IPS-18a (cell line): ENCODE measurements around the gene NNMT.

ENCODE experiments used
- H3K27ac ChIP-seq: one replicate; pipeline ENCODE4 v1.5.1; 2013; ENCODE audit warnings: low read length
- H3K27me3 ChIP-seq: one replicate; pipeline ENCODE4 v1.6.1; 2013; ENCODE audit warnings: mild to moderate bottlenecking, low read length; ENCODE audit not compliant: control insufficient read depth, insufficient read depth
- H3K36me3 ChIP-seq: one replicate; pipeline ENCODE4 v1.6.1; 2013; ENCODE audit warnings: low read depth, low read length; ENCODE audit not compliant: control insufficient read depth
- H3K4me1 ChIP-seq: one replicate; pipeline ENCODE4 v1.6.1; 2013; ENCODE audit warnings: low read depth, low read length; ENCODE audit not compliant: control insufficient read depth
- H3K4me3 ChIP-seq: one replicate; pipeline ENCODE4 v1.5.1; 2013; ENCODE audit warnings: low read length
- H3K9ac ChIP-seq: one replicate; pipeline ENCODE4 v1.6.1; 2013; ENCODE audit warnings: mild to moderate bottlenecking, low read length, moderate library complexity
- H3K9me3 ChIP-seq: one replicate; pipeline ENCODE4 v1.6.1; 2013; ENCODE audit warnings: low read depth, low read length; ENCODE audit not compliant: control insufficient read depth

The NNMT gene

DNA sequence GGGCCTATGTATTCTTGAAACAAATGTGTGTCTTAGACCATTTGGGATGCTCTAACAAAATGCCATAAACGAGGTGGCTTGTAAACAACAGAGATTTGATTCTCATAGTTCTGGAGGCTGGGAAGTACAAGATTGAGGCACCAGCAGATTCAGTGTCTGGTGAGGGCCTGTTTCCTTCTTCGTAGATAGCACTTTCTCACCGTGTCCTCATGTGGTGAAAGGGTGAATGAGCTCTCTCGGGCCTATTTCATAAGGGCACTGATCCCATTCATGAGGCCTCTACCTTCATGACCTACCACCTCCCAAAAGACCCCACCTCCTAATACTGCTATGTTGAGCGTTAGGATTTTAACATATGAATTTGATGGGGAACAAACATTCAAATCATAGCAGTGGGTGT is 6.4 kb upstream of the NNMT start:
- H3K27ac ChIP-seq: no peak overlapping the region
- H3K36me3 ChIP-seq: no peaks in the 10 kb centered on the region
- H3K4me3 ChIP-seq: no peak overlapping the region
- H3K9ac ChIP-seq: no peak overlapping the region
- H3K27me3 ChIP-seq: no peaks in the 10 kb centered on the region
- no peaks in the 10 kb centered on the region for H3K9me3 ChIP-seq
- H3K4me1 ChIP-seq: peaks cover 6% of the 10 kb centered on the region

- Histone ChIP-seq H3K27ac (no peak overlapping the region), H3K27me3 (no peaks in the 10 kb centered on the region), H3K9me3 (no peaks in the 10 kb centered on the region), H3K9ac (no peak overlapping the region), H3K4me3 (no peak overlapping the region), H3K4me1 (peaks cover 2% of the 10 kb centered on the region), H3K36me3 (no peaks in the 10 kb centered on the region)
These were observed 5.5 kb upstream of the NNMT start for GRCh38 chr11:114290503-114291235.

- H3K9me3 ChIP-seq: no peaks in the 10 kb centered on the region
- H3K36me3 ChIP-seq: no peaks in the 10 kb centered on the region
- H3K4me3 ChIP-seq: no peak overlapping the region
- no peaks in the 10 kb centered on the region for H3K27me3 ChIP-seq
- H3K9ac ChIP-seq: no peak overlapping the region
- H3K4me1 ChIP-seq: no peaks in the 10 kb centered on the region
- H3K27ac ChIP-seq: no peak overlapping the region
These were observed 4.8 kb upstream of the NNMT start for GRCh38 chr11:114291381-114291780.

DNA sequence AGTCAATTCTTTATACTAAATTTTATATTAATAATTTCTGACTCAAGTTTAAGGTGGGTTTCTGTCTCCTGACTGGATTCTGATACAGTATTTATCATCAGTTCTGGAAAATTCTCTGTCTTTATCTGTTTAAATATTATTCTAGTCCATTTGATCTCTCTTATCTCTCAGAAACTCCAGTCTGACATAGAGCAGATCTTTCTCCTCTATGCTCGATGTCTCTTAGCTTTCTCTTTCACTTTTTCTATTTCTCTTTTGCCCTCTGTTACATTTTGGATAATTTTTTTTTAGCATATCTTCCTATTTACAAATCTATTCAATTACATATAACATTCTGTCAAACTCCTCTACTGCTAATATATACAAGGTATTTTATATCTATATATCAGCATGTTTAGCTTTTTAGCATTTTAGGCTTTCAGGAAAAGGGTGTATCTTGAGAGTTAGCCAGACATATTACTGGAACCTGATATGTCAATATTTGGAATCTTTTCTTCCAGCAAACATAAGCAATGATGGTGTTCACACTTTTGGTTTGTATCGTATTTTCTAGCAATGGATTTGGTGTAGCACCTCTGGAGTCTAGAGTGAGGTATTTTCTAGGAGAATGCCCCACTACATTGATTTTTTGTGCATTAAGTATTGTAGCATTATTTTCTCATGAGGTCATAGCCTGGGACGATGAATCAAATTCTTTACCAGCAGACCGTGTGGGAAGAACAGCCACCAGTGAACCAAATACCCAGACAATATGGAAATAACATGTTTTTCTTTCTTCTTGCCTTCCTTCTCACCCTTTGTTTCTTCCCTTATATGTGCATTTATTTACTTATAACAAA is 4.1 kb upstream of the NNMT start:
- no peak overlapping the region for H3K4me3 ChIP-seq

DNA sequence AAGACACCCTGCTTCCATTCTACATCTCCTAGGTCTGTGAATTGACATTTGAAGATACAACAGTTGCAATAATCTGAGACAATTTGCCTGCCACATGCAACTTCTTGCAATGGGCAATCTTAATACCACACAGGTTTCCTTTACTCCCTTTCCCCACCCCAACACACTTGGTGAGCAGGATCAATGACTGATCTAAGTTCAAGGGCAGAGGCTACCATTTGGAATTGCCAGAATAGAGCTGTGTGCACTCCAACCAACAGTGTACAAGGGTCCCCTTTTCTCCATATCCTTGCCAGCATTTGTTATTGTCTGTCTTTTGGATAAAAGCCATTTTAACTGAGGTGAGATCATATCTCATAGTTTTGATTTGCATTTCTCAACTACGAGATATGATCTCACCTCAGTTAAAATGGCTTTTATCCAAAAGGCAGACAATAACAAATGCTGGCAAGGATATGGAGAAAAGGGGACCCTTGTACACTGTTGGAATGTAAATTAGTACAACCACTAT is 2.9 kb upstream of the NNMT start:
- Histone ChIP-seq H3K27ac (no peak overlapping the region), H3K4me1 (no peaks in the 10 kb centered on the region), H3K27me3 (no peaks in the 10 kb centered on the region), H3K36me3 (no peaks in the 10 kb centered on the region), H3K9ac (no peak overlapping the region), H3K4me3 (no peak overlapping the region), H3K9me3 (no peaks in the 10 kb centered on the region)

More for the DNA sequence above, 4.1 kb upstream of the NNMT start:
- Histone ChIP-seq H3K27ac (no peak overlapping the region), H3K9ac (no peak overlapping the region), H3K36me3 (no peaks in the 10 kb centered on the region), H3K9me3 (no peaks in the 10 kb centered on the region), H3K27me3 (no peaks in the 10 kb centered on the region), H3K4me1 (no peaks in the 10 kb centered on the region)

DNA sequence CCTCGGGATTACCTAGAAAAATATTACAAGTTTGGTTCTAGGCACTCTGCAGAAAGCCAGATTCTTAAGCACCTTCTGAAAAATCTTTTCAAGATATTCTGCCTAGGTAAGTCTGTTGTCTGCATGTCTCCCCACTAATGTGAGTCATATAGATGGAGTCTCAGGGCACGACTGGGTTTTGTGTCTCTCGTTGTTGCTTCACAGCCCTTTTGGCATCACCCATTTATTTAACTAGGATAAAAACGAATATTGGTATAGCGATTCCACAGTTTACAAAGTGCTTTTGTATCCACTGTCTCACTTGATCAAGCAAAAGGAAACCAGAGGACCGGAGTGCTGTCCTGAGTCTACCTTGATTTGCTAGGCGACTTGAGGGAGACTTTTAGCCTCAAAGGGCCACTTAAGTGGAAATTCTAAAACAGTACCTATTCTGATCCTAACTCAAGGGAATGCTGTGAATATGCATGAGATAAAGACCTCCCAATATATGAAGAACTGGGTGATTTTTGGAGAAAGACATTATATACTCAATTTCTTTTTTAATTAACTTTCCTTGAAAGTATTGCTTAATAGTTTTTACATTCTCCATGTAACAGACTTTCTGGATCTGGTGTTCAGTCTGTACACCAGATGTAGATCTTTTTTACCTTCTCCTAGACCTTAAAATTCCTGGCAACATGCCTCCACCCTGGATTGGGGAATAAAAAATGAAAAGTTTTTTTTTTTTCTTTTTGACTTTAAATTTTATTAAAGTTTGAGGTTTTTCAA is 590 bp downstream of the NNMT start:
- no peak overlapping the region for H3K9ac ChIP-seq
- H3K27ac ChIP-seq: no peak overlapping the region
- no peaks in the 10 kb centered on the region for H3K4me1 ChIP-seq
- H3K9me3 ChIP-seq: peaks cover 2% of the 10 kb centered on the region
- H3K27me3 ChIP-seq: no peaks in the 10 kb centered on the region
- H3K36me3 ChIP-seq: no peaks in the 10 kb centered on the region
- H3K4me3 ChIP-seq: no peak overlapping the region

DNA sequence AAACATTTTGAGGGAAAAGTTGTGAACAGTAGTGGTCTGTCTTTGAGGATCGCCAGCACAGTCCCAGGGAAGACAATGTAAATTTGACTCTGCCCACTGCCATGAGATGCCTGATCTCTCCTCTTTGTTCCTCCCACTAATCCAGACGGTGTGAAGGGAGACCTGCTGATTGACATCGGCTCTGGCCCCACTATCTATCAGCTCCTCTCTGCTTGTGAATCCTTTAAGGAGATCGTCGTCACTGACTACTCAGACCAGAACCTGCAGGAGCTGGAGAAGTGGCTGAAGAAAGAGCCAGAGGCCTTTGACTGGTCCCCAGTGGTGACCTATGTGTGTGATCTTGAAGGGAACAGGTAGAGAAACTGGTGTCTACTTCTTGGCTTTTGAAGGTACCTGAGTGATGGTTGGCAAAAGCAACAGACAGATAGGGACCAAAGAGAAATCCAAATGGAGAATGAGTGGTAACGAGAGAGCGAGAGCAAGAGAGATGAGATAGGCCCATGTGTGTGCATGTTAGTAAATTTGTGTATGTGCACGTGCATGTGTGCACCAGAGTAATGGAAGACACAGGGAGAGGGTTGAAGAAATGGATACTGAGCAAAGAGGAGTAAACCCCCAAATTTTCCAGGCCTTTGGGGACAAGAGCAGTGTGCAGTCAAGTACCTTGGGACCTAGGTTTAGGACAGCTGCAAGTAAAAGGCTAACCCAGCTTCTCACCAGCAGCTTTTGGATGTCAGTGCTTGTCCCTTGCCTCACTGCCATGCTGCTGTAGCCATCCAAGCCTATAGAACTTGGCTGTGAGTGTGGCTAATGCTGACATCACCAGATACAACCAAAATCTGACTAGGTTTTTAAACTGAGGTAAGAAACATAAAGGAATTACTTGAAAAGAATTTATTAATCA is 1.9 kb downstream of the NNMT start:
- no peak overlapping the region for H3K27ac ChIP-seq
- no peaks in the 10 kb centered on the region for H3K4me1 ChIP-seq
- H3K27me3 ChIP-seq: no peaks in the 10 kb centered on the region
- no peak overlapping the region for H3K9ac ChIP-seq
- no peak overlapping the region for H3K4me3 ChIP-seq
- H3K36me3 ChIP-seq: no peaks in the 10 kb centered on the region
- peaks cover 4% of the 10 kb centered on the region for H3K9me3 ChIP-seq

- H3K4me1 ChIP-seq: no peaks in the 10 kb centered on the region
- no peaks in the 10 kb centered on the region for H3K36me3 ChIP-seq
- no peak overlapping the region for H3K27ac ChIP-seq
- H3K9ac ChIP-seq: no peak overlapping the region
- H3K4me3 ChIP-seq: no peak overlapping the region
- H3K27me3 ChIP-seq: no peaks in the 10 kb centered on the region
- peaks cover 4% of the 10 kb centered on the region for H3K9me3 ChIP-seq
These were observed 2.5 kb downstream of the NNMT start for GRCh38 chr11:114298710-114299109.

DNA sequence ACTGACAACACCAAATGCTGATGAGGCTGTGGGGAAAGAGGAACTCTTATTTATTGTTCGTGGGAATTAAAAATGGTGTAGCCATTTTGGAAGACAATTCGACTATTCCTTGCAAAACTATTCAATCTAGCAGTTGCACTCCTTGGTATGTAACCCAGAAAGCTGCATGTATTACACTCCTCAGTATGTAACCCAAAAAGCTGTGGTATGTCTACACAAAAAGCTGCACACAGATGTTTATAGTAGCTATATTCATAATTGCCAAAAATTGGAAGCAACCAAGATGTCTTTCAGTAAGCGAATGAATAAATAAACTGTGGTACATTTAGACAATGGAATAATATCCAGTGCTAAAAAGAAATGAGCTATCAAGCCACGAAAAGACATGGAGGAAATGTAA is 4.9 kb downstream of the NNMT start:
- no peaks in the 10 kb centered on the region for H3K36me3 ChIP-seq
- no peak overlapping the region for H3K27ac ChIP-seq
- H3K9me3 ChIP-seq: peaks cover 4% of the 10 kb centered on the region
- no peak overlapping the region for H3K4me3 ChIP-seq
- H3K4me1 ChIP-seq: no peaks in the 10 kb centered on the region
- H3K27me3 ChIP-seq: no peaks in the 10 kb centered on the region
- no peak overlapping the region for H3K9ac ChIP-seq

- Histone ChIP-seq H3K9ac (no peak overlapping the region), H3K27me3 (no peaks in the 10 kb centered on the region), H3K9me3 (peaks cover 4% of the 10 kb centered on the region), H3K4me3 (no peak overlapping the region), H3K4me1 (no peaks in the 10 kb centered on the region), H3K36me3 (no peaks in the 10 kb centered on the region), H3K27ac (no peak overlapping the region)
These were observed 5.7 kb downstream of the NNMT start for GRCh38 chr11:114301927-114302326.
